Panc1 (cell line): Measurements from ENCODE around the gene KATNAL1.

Experiments
- CTCF ChIP-seq: fragments of 450-650 bp; IDR thresholded peaks from 2 replicates; pipeline ENCODE4 v1.5.1; 2017; ENCODE audit warnings: mild to moderate bottlenecking
- POLR2AphosphoS5 ChIP-seq: IDR thresholded peaks from 2 replicates; pipeline ENCODE4 v1.6.1; 2012; ENCODE audit warnings: mild to moderate bottlenecking, low read depth, low read length, moderate library complexity
- REST ChIP-seq, 2 experiments: IDR thresholded peaks; 2 replicates each; pipeline ENCODE4 v1.6.1; 2011 to 2012; ENCODE audit warnings: low read depth in 2 of 2, control low read depth in 1 of 2, low read length in 1 of 2, mild to moderate bottlenecking in 1 of 2, moderate library complexity in 1 of 2; ENCODE audit not compliant: insufficient read depth in 1 of 2
- TCF7L2 ChIP-seq: IDR thresholded peaks from 2 replicates; pipeline ENCODE4 v1.6.1; 2011; ENCODE audit warnings: mild to moderate bottlenecking, low read depth, low read length, inconsistent platforms

GRCh38 chr13:30346789-30347167 lies 39.4 kb upstream of the KATNAL1 start:
- TF ChIP-seq CTCF (no peak), TCF7L2 (no peak), POLR2AphosphoS5 (no peak), REST (IDR thresholded peaks at IDR 0.05; ENCODE audit: insufficient read depth in 1 of 2, low read depth in 2 of 2, low read length in 1 of 2) (no peak)
